Measurements from ENCODE around the gene ZEB1.

The ZEB1 gene

GRCh38 chr10:31318854-31319601, at the start of gene ZEB1:
TSS of gene ZEB1 (plus strand) at chr10:31319216. CDS start at chr10:31319235, 19 bp downstream.
- peak; percentile 87 for DNase-seq (ENCODE audit: low read depth)

GRCh38 chr10:31270954-31271353, 48.1 kb upstream of the ZEB1 start:
- DNase-seq (ENCODE audit: low read depth): no peak

GRCh38 chr10:31272841-31273240, 46.2 kb upstream of the ZEB1 start:
- DNase-seq (ENCODE audit: low read depth): no peak

- no peak for DNase-seq (ENCODE audit: low read depth)
Measured at GRCh38 chr10:31273789-31274188, 45.2 kb upstream of the ZEB1 start.

GRCh38 chr10:31274310-31274709, 44.7 kb upstream of the ZEB1 start:
- DNase-seq (ENCODE audit: low read depth): no peak

- DNase-seq (ENCODE audit: low read depth): no peak
Measured at GRCh38 chr10:31278279-31278941, 40.6 kb upstream of the ZEB1 start.

- no peak for DNase-seq (ENCODE audit: low read depth)
Measured at GRCh38 chr10:31280972-31281371, 38.0 kb upstream of the ZEB1 start.

- no peak for DNase-seq (ENCODE audit: low read depth)
Measured at GRCh38 chr10:31288001-31288400, 31.0 kb upstream of the ZEB1 start.

GRCh38 chr10:31288962-31289361, 30.1 kb upstream of the ZEB1 start:
- no peak for DNase-seq (ENCODE audit: low read depth)

GRCh38 chr10:31290386-31290785, 28.6 kb upstream of the ZEB1 start:
- no peak for DNase-seq (ENCODE audit: low read depth)

GRCh38 chr10:31291123-31291522, 27.9 kb upstream of the ZEB1 start:
- DNase-seq (ENCODE audit: low read depth): no peak

- DNase-seq (ENCODE audit: low read depth): no peak
Measured at GRCh38 chr10:31294558-31294957, 24.5 kb upstream of the ZEB1 start.

- no peak for DNase-seq (ENCODE audit: low read depth)
Measured at GRCh38 chr10:31296754-31297153, 22.3 kb upstream of the ZEB1 start.

GRCh38 chr10:31299119-31299518, 19.9 kb upstream of the ZEB1 start:
- DNase-seq (ENCODE audit: low read depth): no peak

- DNase-seq (ENCODE audit: low read depth): no peak
Measured at GRCh38 chr10:31303212-31303611, 15.8 kb upstream of the ZEB1 start.

GRCh38 chr10:31304291-31304970, 14.6 kb upstream of the ZEB1 start:
- DNase-seq (ENCODE audit: low read depth): no peak

GRCh38 chr10:31313396-31313795, 5.6 kb upstream of the ZEB1 start:
- no peak for DNase-seq (ENCODE audit: low read depth)

- DNase-seq (ENCODE audit: low read depth): no peak
Measured at GRCh38 chr10:31314256-31315150, 4.5 kb upstream of the ZEB1 start.

- DNase-seq (ENCODE audit: low read depth): no peak
Measured at GRCh38 chr10:31315453-31315852, 3.6 kb upstream of the ZEB1 start.

- no peak for DNase-seq (ENCODE audit: low read depth)
Measured at GRCh38 chr10:31317171-31317570, 1.8 kb upstream of the ZEB1 start.

- no peak for DNase-seq (ENCODE audit: low read depth)
Measured at GRCh38 chr10:31317652-31318381, 1.2 kb upstream of the ZEB1 start.

Data from activated T-cell treated with anti-CD3 and anti-CD28 coated beads for 24 hours (primary cell).